ENCODE data around the gene PLEKHM3. TPM values are rescaled to one million over a fixed set of nuclear protein-coding genes. Genes with fewer than 3 reads are reported as not detected.
A peak's percentile ranks its signal among the peaks of the same experiment; 100 is the strongest.
"Not testable (repeated sequence)": the region's sequence is repeated elsewhere in the genome, so short reads cannot be mapped to it uniquely, and the experiment has no call there.

The PLEKHM3 gene
- polyA plus RNA-seq, 1 donor: 17.1 TPM

DNA sequence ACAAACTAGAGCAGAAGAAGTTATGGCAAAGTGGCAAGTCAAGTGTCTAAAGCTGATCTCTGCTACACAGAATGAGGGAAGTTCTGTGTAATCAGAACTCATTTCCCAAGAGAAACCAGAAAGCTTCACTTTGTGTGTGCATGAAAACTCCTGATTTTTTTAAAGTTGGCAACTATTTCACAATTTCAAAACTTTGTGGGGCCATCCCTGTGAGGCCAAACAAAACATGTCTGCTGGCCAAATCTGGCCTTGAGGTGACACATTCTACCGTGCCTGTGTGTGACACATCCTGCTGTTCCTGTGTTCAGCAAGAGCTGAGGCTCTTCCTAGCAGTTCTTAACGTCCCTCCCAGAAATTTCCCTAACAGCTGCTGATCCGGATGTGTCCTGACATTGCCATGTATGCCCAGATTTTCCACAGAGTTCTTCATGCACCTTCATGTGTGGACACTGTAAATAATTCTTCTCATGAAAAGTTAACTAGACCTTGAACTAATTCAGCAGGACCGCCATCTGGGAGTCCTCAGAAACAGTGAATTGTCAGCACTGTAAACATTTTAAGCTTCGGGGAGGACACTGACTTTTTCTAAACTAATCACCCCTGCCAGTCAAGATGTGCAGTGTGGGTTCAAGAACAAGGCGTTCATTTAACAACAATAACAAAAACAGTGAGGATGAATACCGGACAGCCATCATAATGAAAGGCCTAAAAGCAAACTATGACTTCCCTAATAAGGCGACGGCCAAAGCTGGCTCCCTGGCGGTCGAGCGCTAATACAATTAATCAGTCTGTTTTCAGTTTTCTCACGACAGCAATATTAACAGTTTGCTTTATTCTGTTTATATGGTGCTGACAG lies 99.0 kb downstream of the PLEKHM3 start:
- DNase-seq: peak; percentile 36

DNA sequence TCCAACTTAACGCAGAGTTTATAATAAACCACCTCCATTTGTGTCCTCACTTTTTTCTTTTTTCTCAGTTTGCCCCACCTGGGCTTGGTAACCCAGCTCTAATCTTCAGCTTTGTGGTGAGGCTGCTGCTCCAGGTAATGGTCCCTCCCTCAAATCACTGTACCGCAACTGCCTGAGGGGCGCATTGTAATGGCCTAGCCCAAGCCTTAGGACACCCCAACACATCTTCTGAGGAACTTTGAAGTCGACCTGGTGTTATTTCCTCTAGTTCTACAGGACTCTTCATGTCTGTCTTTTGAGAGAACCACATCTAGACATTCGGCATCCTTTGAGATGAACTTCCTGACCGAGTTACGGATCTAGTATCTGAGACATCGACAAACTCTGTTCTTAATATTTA lies 99.7 kb downstream of the PLEKHM3 start:
- no peak for DNase-seq

DNA sequence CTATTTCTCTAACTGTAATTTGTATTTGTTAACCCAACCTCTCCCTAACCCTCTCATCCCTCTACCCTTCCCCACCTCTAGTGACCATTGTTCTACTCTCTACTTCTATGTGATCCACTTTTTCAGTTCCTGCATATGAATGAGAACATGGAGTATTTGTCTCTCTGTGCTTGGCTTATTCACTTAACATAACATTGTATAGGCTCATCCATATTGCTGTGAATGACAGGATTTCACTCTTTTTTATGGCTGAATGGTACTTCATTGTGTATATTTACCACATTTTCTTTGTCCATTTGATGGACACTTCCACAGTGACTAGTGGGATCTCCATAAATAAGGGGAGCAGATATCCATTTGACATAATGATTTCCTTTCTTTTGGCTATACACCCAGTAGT lies 103.7 kb downstream of the PLEKHM3 start:
- no peak for DNase-seq

DNA sequence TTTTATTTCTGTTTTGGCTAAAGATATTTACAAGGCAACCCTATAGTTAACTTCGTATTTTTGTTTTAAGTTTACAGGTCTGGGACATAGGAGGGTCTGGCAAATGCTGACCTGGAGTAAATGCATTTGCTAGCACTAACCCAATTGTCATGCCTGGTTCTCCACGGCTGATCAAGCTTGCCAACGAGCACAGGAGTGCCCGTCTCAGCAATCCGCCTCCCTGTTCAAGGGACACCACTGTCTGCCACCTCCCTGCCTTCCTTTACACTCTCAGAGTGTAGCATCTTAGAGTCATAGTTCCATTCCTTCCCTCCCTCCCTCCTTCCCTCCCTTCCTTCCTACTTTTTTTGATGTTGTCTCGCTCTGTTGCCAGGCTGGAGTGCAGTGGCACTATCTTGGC lies 104.6 kb downstream of the PLEKHM3 start:
- no peak for DNase-seq

DNA sequence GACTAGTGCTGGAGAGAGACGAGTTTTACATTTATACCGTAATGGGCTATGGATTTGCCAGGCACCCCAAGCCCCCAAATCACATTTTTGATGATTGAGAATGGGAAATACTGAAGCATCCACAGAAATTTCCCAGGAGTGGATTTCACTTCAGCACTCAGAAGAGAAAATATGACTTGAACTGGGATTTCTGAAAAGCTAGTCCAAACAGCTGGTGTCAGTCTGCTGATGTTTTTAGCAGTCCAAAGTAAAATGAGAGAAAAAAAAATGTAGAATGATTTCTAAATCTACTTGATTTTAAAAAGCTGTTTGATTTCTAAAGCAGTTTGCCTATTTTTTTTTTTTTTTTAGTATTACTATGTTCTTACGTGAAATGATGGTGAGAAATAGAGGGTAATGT lies 105.0 kb downstream of the PLEKHM3 start:
- no peak for DNase-seq

DNA sequence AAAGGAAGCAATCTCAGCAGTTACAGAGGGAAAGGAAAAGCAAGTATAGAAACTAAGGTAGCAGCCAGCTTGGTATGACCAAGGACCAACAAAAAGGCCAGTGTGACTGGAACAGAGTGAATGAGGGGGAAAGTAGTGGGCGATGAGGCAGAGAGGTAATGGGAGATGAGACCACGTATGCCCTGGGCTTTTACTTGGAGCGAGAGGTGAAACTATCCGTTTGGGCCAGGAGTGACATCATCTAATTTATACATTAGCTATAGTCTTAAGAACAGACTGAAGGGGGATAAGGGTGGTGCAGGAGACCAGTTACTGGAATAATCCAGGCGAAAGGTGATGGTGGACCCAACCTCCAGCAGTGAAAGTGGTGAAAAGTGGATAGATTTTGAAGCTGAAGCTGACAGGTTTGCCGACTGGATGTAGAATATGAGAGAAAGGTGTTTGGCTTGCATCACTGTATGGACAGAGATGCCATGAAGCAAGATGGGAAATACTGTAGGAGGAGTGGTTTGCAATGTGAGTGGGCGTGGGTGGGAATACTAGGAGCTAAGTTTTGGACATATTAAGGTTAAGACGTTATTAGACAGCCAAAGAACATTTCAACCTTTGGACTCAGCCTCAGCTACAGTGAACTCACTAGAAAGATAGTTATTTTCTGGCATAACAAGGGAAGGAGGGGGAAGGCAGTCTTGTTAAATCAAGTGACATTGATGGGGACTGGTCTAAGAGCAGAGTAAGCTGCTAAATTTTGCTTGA lies 106.0 kb downstream of the PLEKHM3 start:
- no peak for DNase-seq

DNA sequence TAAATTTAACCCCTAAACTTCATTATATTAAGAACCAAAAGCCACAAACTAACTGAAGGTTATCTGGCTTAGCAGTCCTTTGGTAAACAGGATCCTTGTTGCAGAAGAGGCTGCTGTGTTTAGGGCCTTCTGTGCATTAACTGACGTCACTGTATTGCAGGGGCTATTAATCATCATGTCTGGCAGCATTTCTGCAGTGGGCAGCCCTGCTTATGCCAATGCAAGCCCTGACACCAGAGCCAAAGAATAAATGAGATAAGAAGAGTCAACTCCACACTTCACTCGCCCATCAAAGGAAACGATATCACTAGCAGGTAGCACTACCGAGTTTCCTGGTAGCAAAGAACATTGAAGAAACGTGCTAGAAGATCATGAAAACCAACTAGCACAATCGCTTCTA lies 110.6 kb downstream of the PLEKHM3 start:
- DNase-seq: no peak

DNA sequence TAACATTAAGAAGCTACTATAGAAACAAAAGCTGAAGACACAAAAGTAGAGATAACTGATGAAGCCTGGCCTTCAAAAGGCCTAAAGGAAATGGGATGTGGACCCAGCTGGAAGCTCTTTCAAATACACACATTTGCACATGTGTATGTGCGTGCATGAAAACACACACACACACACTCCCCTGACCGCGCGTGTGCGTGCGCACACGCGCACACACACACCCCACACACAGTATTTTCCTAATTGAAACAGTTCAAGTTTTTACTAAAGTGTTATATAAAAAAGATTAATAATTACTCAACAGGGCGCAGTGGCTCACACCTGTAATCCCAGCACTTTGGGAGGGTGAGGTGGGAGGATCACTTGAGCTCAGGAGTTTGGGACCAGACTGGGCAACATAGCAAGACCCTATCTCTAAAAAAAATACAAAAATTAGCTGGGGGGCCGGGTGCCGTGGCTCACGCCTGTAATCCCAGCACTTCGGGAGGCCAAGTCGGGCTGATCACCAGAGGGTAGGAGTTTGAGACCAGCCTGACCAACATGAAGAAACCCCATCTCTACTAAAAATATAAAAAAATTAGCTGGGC lies 111.5 kb downstream of the PLEKHM3 start:
- no peak for DNase-seq

DNA sequence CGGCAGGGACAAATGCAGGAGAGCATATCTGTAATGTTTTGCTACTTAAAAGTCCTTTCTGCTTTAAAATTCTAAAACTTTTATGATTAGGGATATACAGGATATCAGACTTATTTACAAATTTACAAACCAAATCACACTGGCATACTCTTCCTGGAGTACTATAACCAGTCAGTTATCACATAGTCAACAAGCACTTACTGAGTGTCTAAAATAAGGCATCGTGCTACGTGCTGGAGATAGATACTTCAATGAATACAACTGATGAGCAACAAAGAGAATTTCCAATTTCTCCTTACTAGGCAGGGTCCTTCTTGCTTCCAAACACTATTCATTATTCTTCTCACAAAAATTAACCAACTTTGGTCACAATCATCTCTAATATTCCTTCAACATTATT lies 113.5 kb downstream of the PLEKHM3 start:
- no peak for DNase-seq

DNA sequence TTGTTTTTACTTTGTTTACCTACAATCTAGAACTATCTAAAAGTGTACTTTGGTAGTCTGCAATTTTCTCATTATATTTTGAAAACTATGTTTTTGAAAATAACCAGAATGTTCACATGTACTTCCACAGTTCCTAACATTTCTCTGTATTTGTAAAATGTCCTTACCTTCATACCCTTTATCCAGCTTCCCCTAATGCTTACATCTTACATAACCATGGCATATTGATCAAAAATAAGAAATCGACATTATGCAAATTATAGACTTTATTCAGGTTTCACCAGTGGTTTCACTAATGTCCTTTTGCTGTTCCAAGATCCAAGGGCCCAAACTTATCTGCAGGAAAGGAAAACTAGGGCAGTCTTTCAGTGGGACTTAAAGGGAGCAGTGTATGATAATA lies 114.1 kb downstream of the PLEKHM3 start:
- DNase-seq: no peak

DNA sequence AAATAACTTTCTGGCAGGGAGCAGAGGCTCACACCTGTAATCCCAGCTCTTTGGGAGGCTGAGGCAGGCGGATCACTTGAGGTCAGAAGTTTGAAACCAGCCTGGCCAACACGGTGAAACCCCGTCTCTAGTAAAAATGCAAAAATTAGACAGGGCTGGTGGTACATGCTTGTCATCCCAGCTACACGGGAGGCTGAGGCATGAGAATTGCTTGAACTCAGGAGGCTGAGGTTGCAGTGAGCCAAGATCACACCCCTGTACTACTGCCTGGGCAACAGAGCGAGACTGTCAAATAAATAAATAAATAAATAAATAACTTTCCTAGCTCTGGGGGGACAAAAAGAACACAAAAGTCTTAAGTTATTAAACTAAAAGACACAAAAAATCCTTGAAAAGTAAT lies 118.8 kb downstream of the PLEKHM3 start:
- not testable (repeated sequence) for DNase-seq

DNA sequence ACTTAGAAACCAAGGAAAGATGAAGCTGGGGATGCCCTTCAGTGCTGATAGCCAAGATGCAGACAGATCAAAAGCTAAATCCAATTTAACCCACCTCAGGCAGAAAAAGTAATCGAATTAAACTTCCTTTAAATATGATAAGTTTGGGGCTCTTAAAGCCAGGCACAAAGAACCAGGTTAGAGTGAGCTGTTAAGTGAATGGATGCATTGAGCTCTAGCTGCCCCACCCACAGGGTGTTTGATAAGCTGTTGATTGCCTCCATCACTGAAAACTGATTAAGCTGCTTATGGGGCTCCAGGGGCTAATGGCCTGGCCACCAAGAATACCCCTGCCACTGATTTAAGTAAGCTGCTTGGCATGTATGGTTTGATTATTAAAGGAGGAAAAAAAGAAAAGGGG lies 119.8 kb downstream of the PLEKHM3 start:
- DNase-seq: no peak

DNA sequence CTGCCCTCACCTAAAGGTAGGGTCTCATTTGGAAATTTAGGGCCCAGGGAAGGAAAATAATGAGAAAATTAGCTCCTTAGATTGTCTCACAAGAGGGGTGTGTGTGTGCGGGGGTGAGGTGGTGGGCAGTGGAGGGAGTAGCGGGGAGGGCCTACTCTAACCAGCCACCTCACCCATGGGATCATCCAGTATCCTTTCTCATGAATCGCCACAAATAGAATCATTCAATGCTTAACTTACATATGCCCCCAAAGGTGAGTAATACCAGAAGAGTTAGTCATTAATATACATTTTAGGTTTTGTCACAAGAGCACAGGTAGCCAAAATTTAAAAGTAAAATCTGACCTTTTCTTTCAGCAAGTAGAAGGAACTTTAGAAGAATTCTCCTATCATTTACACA lies 122.1 kb downstream of the PLEKHM3 start:
- no peak for DNase-seq

DNA sequence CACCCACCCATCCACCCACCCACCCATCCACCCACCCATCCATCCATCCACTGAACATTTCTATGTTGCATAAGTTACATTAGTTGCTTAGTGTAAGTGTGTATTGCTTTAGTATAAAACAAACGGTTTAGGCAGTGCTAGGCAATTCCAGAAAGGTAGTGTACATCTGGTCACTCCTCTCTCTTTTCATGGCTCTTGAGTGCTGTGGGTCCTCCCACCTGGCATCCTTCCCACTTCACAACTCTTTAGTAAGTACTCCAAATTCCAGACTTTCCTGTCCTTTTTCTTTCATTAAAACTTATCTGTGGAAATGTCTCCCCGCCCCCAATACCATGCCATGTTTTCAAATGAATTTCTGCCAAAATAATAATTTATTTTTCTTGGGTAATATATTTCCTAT lies 122.5 kb downstream of the PLEKHM3 start:
- no peak for DNase-seq

DNA sequence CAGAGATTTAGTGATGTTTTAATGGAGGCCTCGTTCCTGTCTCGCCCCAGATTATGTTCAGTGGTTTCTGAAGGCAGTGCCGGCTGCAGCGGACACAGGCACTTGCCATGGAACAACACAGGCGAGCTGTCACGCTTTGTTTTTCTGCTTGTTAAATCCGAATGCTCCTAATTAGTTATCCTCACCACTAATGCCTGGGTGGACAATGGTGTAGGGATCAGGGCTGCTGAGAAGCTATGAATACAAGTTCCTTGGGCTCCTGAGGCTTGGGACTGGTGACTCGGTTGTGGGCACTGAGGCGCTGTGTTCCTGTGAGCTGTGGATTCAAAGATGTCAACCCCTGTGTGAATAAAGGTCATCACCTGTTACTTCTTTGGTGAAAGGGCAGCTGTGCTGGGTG lies 123.5 kb downstream of the PLEKHM3 start:
- DNase-seq: no peak

DNA sequence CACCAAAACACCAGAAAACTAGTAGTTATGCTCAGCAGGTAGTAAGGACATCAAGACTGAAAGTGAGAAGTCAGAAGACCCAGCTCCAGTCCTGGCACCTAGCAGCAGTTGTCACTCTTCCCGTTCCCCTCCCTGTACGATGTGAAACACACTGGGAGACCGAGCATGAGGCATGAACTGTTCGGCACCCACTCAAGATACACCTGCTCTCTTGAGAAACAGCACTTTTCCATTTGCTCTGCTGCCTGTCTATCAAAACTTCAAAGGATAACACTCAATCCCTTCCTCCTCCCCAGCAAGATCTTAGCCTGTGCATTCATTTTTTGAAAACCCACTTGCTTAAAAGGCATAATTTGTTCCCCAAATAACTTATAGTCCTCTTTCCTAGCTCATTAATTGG lies 123.9 kb downstream of the PLEKHM3 start:
- no peak for DNase-seq

DNA sequence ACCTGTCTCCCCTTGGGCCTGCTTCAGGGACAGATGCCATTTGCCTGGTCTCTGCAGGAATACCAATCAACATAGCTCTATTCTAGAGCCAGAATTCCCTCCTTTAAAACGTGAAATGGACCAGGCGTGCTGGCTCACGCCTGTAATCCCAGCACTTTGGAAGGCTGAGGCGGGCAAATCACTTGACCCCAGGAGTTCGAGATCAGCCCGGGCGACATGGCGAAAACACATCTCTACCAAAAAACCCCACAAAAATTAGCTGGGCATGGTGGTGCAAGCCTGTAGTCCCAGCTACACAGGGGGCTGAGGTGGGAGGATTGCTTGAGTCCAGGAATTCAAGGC lies 127.0 kb downstream of the PLEKHM3 start:
- no peak for DNase-seq

DNA sequence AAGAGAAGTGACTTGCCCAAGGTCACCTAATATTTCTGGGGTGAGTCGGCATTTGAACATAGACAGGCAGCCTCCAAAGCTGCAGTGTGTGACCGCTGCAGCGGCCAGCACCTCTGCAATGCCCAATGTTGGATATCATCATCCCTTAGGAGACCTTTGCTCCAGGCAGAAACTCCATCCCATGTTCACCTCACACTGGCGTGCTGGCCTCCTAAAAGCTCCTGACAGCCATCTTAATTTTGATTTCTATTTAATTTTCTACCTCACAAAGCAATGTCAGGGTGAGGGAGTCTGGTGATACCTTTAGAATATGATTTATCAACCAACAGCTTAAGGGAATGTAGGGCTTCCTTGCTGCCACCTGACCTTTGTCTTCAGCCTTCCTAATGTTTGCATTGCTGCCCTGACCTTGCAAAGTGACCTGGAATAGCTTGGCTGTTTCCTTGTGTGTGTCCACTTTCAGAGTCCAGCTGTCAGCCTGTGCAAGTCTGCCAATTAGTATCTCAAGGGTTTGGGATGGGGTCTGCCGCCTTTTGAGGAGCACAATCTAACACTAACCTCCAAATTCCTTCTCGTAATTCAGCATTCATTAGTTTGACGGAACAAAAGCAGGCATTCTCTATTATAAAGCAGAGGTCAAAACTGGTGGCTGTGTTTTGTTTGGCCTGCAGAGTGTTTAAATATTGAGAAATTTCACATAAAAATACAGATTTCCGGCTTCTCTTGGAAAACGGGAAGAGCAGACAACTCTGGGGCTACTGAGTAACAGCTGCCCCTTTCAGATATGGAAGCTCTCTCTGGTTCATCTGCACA lies 127.6 kb downstream of the PLEKHM3 start:
- no peak for DNase-seq

DNA sequence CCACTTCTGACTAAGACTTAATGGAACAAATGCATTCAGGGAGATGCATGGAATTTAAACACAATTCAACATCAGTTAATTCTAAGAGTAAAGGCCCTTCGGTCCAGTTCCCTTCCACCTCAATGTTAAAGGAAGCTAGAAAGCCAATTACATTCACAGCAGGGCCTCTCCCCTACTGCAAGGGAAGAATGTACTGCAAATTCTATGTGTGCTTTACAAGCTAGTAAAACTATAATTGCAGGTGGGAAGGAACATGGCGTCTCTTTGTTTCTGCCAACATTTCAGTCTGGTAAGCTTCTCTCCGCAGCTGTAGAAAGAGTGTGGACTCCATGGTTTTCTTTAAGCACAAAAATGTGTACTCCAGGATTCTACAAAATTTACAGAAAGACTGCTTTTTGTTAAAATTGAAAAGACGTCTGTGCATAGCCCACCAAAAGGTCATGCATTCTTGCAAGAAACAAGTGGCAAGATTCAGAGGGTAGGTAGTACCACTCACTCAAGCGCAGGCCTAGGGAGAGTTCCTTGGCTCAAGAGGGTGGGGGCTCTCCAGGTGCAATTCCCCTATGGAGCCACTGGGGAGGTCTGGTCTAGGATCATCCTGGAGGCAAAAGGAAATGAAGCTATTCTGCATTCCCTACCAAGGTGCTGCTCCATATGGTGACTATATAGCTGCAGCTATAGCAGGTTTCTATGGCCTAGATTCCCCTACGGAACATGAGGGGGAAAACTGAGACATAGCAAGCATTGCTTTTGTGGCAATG lies 128.6 kb downstream of the PLEKHM3 start:
- DNase-seq: no peak

DNA sequence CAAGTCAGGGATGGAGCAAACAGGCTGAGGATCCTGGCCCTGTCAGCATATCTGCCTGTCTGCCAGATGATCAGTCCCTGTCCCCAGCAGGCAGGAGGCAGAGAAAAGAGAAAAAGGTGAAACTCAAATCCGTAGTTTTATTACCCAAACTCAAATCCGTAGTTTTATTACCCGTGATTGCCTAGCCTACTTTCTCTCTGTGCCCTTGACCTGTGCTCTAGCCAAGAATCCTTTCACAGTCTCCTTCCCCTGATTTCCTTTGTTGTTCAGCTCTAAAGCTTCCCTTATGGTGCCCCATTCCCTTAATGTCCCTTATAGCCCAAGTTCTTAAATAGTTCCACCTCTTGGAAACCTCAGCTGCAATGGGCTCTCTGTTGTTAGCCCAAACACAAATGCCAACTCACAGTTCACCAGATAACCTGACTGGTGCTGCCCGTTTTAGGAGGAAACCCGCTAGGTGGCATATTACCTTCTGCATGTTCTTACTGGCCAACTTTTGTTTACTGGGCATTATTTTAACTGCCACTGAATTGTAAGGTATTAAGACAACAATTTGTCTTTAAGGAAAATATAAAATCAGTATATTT lies 130.0 kb downstream of the PLEKHM3 start:
- DNase-seq: no peak

DNA sequence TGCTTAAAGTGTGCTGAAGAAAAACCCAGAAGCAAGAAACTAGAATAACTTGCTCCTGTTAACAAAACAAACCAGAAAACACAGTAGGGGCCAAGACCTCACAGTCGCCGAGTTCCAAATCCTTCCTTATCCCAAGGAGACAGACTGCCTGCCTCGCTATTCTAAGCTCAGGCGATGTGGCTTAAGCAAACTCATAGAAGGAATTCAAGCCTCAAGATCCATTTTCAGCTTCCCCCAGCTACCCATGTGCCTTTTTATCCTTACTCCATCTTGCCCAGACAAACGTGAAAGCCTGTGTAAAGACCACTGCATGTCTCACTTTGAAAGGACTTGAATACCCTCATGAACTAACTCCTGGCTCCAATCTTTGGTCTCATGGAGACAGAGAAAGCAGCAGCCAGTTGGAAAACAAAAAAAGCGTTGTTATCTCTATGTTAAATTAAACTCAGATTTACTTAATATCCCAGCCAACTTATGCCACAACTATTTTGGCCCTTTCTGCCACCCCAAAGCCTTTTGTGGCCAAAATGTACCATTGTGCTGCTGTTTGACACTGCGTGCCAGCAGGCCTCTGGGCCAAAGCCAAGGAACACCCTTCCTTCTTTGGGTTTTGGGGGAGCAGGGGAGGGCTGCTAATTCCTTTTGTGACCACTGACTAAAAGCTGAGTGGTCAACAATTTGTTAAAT lies 132.5 kb downstream of the PLEKHM3 start:
- no peak for DNase-seq
